K562 (cell line): ENCODE measurements around the gene TOM1. TPM values are rescaled to one million over a fixed set of nuclear protein-coding genes. Genes with fewer than 3 reads are reported as not detected.

Source experiments
- BCL6 ChIP-seq: fragments of 250-450 bp; sonication (Bioruptor Pico); IDR thresholded peaks from 2 replicates; pipeline ENCODE4 v1.4.0; 2020
- CC2D1A ChIP-seq: fragments of 450-650 bp; IDR thresholded peaks from 2 replicates; pipeline ENCODE4 v1.6.1; 2017; ENCODE audit warnings: mild to moderate bottlenecking
- CREM ChIP-seq: IDR thresholded peaks from 2 replicates; pipeline ENCODE4 v1.6.1; 2014; ENCODE audit warnings: antibody characterized with exemption, low read depth
- DPF2 ChIP-seq: fragments of 450-650 bp; IDR thresholded peaks from 2 replicates; pipeline ENCODE4 v1.6.1; 2016
- MYNN ChIP-seq, 2 experiments: sonication (generic); formaldehyde crosslinking in 1 of 2; IDR thresholded peaks; 2 replicates each; pipeline versions ENCODE4 v1.5.0 to v1.6.1; 2016 to 2020; ENCODE audit warnings: antibody characterized with exemption in 1 of 2, missing genetic modification reagents in 1 of 2
- SMAD4 ChIP-seq: fragments of 250-450 bp; sonication (Bioruptor Pico); conservative IDR thresholded peaks from 2 replicates; pipeline ENCODE4 v1.8.0; 2021; ENCODE audit warnings: inconsistent platforms, mild to moderate bottlenecking, moderate library complexity
- TAF9B ChIP-seq: fragments of 450-650 bp; IDR thresholded peaks from 2 replicates; pipeline ENCODE4 v1.6.1; 2018; ENCODE audit warnings: mild to moderate bottlenecking; ENCODE audit not compliant: partially characterized antibody
- TGIF2 ChIP-seq: sonication (generic); formaldehyde crosslinking; IDR thresholded peaks from 2 replicates; pipeline ENCODE4 v1.8.1; 2022; ENCODE audit warnings: mild to moderate bottlenecking, missing genetic modification reagents, moderate library complexity
- polyA plus RNA-seq, 8 experiments: library from polyadenylated mRNA; depleted of rRNA in 4 of 8; stranded (reverse) in 5 of 8; unstranded in 3 of 8; fragments of >200 nt; fragmentation: Nextera tagmentation in 2 of 8; fragmentation: Illumina TruSeq in 1 of 8; extraction: Ambion mirVana in 2 of 8; extraction: Trizol in 1 of 8; gene quantifications; 2 replicates each; pipeline versions ENCODE4 v1.2.1 to v1.2.3, GENCODE V29; 2011 to 2014; ENCODE audit warnings: inconsistent platforms in 1 of 8, missing spikeins in 1 of 8
- total RNA-seq, 7 experiments: library from RNA; depleted of rRNA in 6 of 7; stranded (reverse); fragments of >200 nt in 6 of 7; fragmentation: Illumina TruSeq in 2 of 7; extraction: Trizol in 2 of 7; gene quantifications; 2 replicates each; pipeline versions ENCODE4 v1.2.1 to v1.2.3, GENCODE V29; 2011 to 2021; ENCODE audit warnings: low replicate concordance in 1 of 7
- TF ChIP-seq, protein P1 (sequence below): fragments of 250-450 bp; sonication (Bioruptor Pico); IDR thresholded peaks from 2 replicates; pipeline ENCODE4 v1.4.0; 2020
- TF ChIP-seq, protein P2 (sequence below), 2 experiments: fragments of 450-650 bp; formaldehyde crosslinking in 1 of 2; IDR thresholded peaks; 2 replicates each; pipeline versions ENCODE4 v1.4.0 to v1.6.1; 2014 to 2020; ENCODE audit warnings: mild to moderate bottlenecking in 2 of 2, borderline replicate concordance in 1 of 2, low read depth in 1 of 2
- TF ChIP-seq, protein P3 (sequence below): sonication (generic); formaldehyde crosslinking; IDR thresholded peaks from 2 replicates; pipeline ENCODE4 v1.8.0; 2022; ENCODE audit warnings: mild to moderate bottlenecking, low read depth, missing genetic modification reagents
- TF ChIP-seq, protein P4 (sequence below): fragments of 450-650 bp; IDR thresholded peaks from 2 replicates; pipeline ENCODE4 v1.6.1; 2018; ENCODE audit not compliant: partially characterized antibody

TOM1 gene
- total and polyA plus RNA-seq, 9 of the 15 experiments (the other 6 are each of a cell fraction or from before 2014, with no cell fraction given), result 0.64 to 20.6 (median 12.0) TPM

DNA sequence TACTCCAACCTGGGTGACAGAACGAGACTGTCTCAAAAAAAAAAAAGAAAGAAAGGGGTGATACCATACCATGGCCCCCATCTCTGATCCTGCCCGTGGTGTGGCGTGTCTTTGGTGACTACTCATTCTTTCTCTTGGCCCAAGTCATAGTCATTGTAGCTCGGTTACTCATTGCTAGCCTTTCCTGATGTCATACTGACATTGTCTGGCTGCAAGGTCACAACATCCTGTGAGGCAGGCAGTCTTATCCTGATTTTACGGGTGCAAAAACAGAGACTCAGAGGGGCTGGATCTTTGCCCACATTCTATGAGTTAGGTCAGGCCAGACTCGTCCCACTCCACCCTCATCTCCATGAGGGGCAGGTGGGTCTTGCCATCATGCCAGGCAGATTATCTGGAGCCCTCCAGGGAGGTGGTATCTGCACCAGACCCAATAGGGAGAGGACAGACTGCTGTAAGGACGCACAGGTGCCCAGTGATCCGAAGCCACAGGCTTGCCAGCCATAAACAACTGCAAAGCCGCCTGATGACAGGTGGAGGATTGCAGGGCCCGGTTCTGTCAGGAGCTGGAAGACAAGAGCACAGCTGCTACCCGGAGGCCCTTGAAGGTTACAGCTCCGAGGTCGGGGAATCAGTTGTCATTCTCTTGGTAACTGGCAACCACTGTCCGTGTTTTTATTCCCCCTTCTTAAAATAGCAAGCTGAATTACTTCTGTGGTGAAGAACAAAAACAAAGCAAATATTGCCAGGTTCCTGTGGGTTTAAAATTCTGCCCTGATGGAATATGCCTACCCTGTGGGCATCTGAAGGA, 13.8 kb downstream of the TOM1 start (continued):
- TF ChIP-seq, protein P1, sequence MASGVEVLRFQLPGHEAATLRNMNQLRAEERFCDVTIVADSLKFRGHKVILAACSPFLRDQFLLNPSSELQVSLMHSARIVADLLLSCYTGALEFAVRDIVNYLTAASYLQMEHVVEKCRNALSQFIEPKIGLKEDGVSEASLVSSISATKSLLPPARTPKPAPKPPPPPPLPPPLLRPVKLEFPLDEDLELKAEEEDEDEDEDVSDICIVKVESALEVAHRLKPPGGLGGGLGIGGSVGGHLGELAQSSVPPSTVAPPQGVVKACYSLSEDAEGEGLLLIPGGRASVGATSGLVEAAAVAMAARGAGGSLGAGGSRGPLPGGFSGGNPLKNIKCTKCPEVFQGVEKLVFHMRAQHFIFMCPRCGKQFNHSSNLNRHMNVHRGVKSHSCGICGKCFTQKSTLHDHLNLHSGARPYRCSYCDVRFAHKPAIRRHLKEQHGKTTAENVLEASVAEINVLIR (CRISPR knock-in tag), result no peak
- TF ChIP-seq DPF2 (no peak), CC2D1A (no peak), TGIF2 (CRISPR knock-in tag) (no peak), TAF9B (no peak), BCL6 (CRISPR knock-in tag) (no peak), SMAD4 (CRISPR knock-in tag) (no peak), CREM (peak; percentile 47), MYNN (IDR thresholded peaks at IDR 0.05) (no peak), MYNN (CRISPR knock-in tag; IDR thresholded peaks at IDR 0.05) (no peak)
- TF ChIP-seq, protein P2, sequence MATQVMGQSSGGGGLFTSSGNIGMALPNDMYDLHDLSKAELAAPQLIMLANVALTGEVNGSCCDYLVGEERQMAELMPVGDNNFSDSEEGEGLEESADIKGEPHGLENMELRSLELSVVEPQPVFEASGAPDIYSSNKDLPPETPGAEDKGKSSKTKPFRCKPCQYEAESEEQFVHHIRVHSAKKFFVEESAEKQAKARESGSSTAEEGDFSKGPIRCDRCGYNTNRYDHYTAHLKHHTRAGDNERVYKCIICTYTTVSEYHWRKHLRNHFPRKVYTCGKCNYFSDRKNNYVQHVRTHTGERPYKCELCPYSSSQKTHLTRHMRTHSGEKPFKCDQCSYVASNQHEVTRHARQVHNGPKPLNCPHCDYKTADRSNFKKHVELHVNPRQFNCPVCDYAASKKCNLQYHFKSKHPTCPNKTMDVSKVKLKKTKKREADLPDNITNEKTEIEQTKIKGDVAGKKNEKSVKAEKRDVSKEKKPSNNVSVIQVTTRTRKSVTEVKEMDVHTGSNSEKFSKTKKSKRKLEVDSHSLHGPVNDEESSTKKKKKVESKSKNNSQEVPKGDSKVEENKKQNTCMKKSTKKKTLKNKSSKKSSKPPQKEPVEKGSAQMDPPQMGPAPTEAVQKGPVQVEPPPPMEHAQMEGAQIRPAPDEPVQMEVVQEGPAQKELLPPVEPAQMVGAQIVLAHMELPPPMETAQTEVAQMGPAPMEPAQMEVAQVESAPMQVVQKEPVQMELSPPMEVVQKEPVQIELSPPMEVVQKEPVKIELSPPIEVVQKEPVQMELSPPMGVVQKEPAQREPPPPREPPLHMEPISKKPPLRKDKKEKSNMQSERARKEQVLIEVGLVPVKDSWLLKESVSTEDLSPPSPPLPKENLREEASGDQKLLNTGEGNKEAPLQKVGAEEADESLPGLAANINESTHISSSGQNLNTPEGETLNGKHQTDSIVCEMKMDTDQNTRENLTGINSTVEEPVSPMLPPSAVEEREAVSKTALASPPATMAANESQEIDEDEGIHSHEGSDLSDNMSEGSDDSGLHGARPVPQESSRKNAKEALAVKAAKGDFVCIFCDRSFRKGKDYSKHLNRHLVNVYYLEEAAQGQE (IDR thresholded peaks at IDR 0.05; ENCODE audit: borderline replicate concordance), result peak; percentile 11; the same call in 1 of the 2 replicates
- TF ChIP-seq, protein P2 (CRISPR knock-in tag; IDR thresholded peaks at IDR 0.05; ENCODE audit: low read depth), result no peak
- TF ChIP-seq, protein P3, sequence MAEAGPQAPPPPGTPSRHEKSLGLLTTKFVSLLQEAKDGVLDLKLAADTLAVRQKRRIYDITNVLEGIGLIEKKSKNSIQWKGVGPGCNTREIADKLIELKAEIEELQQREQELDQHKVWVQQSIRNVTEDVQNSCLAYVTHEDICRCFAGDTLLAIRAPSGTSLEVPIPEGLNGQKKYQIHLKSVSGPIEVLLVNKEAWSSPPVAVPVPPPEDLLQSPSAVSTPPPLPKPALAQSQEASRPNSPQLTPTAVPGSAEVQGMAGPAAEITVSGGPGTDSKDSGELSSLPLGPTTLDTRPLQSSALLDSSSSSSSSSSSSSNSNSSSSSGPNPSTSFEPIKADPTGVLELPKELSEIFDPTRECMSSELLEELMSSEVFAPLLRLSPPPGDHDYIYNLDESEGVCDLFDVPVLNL (CRISPR knock-in tag), result no peak
- TF ChIP-seq, protein P4, sequence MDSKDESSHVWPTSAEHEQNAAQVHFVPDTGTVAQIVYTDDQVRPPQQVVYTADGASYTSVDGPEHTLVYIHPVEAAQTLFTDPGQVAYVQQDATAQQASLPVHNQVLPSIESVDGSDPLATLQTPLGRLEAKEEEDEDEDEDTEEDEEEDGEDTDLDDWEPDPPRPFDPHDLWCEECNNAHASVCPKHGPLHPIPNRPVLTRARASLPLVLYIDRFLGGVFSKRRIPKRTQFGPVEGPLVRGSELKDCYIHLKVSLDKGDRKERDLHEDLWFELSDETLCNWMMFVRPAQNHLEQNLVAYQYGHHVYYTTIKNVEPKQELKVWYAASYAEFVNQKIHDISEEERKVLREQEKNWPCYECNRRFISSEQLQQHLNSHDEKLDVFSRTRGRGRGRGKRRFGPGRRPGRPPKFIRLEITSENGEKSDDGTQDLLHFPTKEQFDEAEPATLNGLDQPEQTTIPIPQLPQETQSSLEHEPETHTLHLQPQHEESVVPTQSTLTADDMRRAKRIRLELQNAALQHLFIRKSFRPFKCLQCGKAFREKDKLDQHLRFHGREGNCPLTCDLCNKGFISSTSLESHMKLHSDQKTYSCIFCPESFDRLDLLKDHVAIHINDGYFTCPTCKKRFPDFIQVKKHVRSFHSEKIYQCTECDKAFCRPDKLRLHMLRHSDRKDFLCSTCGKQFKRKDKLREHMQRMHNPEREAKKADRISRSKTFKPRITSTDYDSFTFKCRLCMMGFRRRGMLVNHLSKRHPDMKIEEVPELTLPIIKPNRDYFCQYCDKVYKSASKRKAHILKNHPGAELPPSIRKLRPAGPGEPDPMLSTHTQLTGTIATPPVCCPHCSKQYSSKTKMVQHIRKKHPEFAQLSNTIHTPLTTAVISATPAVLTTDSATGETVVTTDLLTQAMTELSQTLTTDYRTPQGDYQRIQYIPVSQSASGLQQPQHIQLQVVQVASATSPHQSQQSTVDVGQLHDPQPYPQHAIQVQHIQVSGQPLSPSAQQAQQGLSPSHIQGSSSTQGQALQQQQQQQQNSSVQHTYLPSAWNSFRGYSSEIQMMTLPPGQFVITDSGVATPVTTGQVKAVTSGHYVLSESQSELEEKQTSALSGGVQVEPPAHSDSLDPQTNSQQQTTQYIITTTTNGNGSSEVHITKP, result no peak
